Activated CD8-positive, alpha-beta memory T cell treated with anti-CD3 and anti-CD28 coated beads, Interleukin-2, amount 50 U/mL, for 24 hours (primary cell): ENCODE data around the gene RSF1.

Experiments
- DNase-seq: peaks from one replicate; pipeline ENCODE4 v3.0.0-alpha.2; 2020; ENCODE audit errors: extremely low read depth

Gene RSF1

GRCh38 chr11:77813256-77813655, 7.3 kb downstream of the RSF1 start:
- DNase-seq, result no peak

GRCh38 chr11:77806993-77807392, 13.5 kb downstream of the RSF1 start:
- DNase-seq, result no peak

GRCh38 chr11:77806415-77806814, 14.1 kb downstream of the RSF1 start:
- no peak for DNase-seq

- DNase-seq, result no peak
Observed at GRCh38 chr11:77801477-77801876, 19.0 kb downstream of the RSF1 start.

- DNase-seq, result no peak
Observed at GRCh38 chr11:77800449-77800848, 20.1 kb downstream of the RSF1 start.

- no peak for DNase-seq
Observed at GRCh38 chr11:77799338-77799737, 21.2 kb downstream of the RSF1 start.

- no peak for DNase-seq
Observed at GRCh38 chr11:77793972-77794371, 26.6 kb downstream of the RSF1 start.

GRCh38 chr11:77791301-77791700, 29.2 kb downstream of the RSF1 start:
- DNase-seq, result no peak

GRCh38 chr11:77789731-77790476, 30.6 kb downstream of the RSF1 start:
- no peak for DNase-seq

- no peak for DNase-seq
Observed at GRCh38 chr11:77789061-77789730, 31.3 kb downstream of the RSF1 start.

- DNase-seq, result no peak
Observed at GRCh38 chr11:77784572-77784971, 36.0 kb downstream of the RSF1 start.

GRCh38 chr11:77783025-77783424, 37.5 kb downstream of the RSF1 start:
- no peak for DNase-seq

- no peak for DNase-seq
Observed at GRCh38 chr11:77779935-77780334, 40.6 kb downstream of the RSF1 start.

- no peak for DNase-seq
Observed at GRCh38 chr11:77778549-77778948, 42.0 kb downstream of the RSF1 start.

GRCh38 chr11:77778118-77778517, 42.4 kb downstream of the RSF1 start:
- no peak for DNase-seq

GRCh38 chr11:77776455-77776854, 44.1 kb downstream of the RSF1 start:
- DNase-seq, result no peak

GRCh38 chr11:77775936-77776335, 44.6 kb downstream of the RSF1 start:
- DNase-seq, result no peak

GRCh38 chr11:77771135-77771534, 49.4 kb downstream of the RSF1 start:
- no peak for DNase-seq

GRCh38 chr11:77770629-77771028, 49.9 kb downstream of the RSF1 start:
- no peak for DNase-seq

- DNase-seq, result no peak
Observed at GRCh38 chr11:77762426-77762825, 58.1 kb downstream of the RSF1 start.

- no peak for DNase-seq
Observed at GRCh38 chr11:77761491-77761890, 59.0 kb downstream of the RSF1 start.

- DNase-seq, result no peak
Observed at GRCh38 chr11:77758331-77758730, 62.2 kb downstream of the RSF1 start.

- no peak for DNase-seq
Observed at GRCh38 chr11:77753230-77753629, 67.3 kb downstream of the RSF1 start.

GRCh38 chr11:77752516-77752915, 68.0 kb downstream of the RSF1 start:
- no peak for DNase-seq
